HCT116 (cell line): ENCODE data around the gene FBXL2. TPM values are rescaled to one million over a fixed set of nuclear protein-coding genes. Genes with fewer than 3 reads are reported as not detected.

Experiments
- ATAC-seq: fragments of 200-7000 bp; cut with Tn5 transposase; 2 replicates; pipeline ENCODE4 v1.9.1; 2020; ENCODE audit warnings: mild to moderate bottlenecking, moderate library complexity
- BruUV-seq: library from RNA; stranded (reverse); fragments of 400-500 nt; replicated peaks from 2 replicates; lab custom pipeline; 2021; lab: Mats Ljungman, UMichigan
- CTCF ChIA-PET: fragments of 300-600 bp; sonication (Branson Sonifier 250); formaldehyde crosslinking; loops from one replicate; lab custom pipeline; 2021; ENCODE audit warnings: antibody characterized with exemption; lab: Charles Lee
- POLR2A ChIA-PET: fragments of 300-600, 350-600 bp; sonication (Branson Sonifier 250); formaldehyde crosslinking; loops from one replicate; lab custom pipeline; 2021; ENCODE audit warnings: antibody characterized with exemption; lab: Charles Lee
- RAD21 ChIA-PET, 2 experiments: fragments of 300-600 bp; sonication (Branson Sonifier 250); formaldehyde crosslinking; loops; one replicate each; lab custom pipeline; 2023; ENCODE audit warnings: low total read pairs in 2 of 2; ENCODE audit not compliant: uncharacterized antibody in 2 of 2, unreplicated experiment in 2 of 2, low non-redundant PET in 1 of 2; lab: Charles Lee
- DNase-seq: peaks from one replicate; pipeline ENCODE4 v3.0.0-alpha.2; 2010; ENCODE audit warnings: low read depth, low spot score
- H2AFZ ChIP-seq: fragments of 200-600 bp; shearing (Covaris generic), sonication (generic); 2 replicates; pipeline ENCODE4 v1.6.1; 2017; ENCODE audit warnings: low read depth, mixed run types, mixed read lengths, antibody characterized with exemption, low read length; ENCODE audit not compliant: poor library complexity, severe bottlenecking
- H3K27ac ChIP-seq: 2 replicates; pipeline ENCODE4 v1.5.1; 2012; ENCODE audit warnings: low read depth, low read length
- H3K27me3 ChIP-seq: fragments of 200-600 bp; sonication (generic); 2 replicates; pipeline ENCODE4 v1.6.1; 2016; ENCODE audit warnings: mixed run types, low read length, mixed read lengths; ENCODE audit not compliant: insufficient read depth
- H3K36me3 ChIP-seq, 2 experiments: fragments of 200-500 bp in 1 of 2; fragments of 200-600 bp in 1 of 2; sonication (Bioruptor generic) in 1 of 2; sonication (generic) in 1 of 2; 2 replicates each; pipeline versions ENCODE4 v1.5.1 to v1.6.1; 2014 to 2016; ENCODE audit warnings: low read length in 2 of 2, inconsistent platforms in 1 of 2, mixed read lengths in 1 of 2, mixed run types in 1 of 2; ENCODE audit not compliant: insufficient read depth in 2 of 2, control insufficient read depth in 1 of 2
- H3K4me1 ChIP-seq, 2 experiments: fragments of 200-600 bp in 1 of 2; sonication (generic) in 1 of 2; 2 replicates each; pipeline versions ENCODE4 v1.5.1 to v1.6.1; 2012 to 2017; ENCODE audit warnings: low read length in 2 of 2, inconsistent platforms in 1 of 2, mild to moderate bottlenecking in 1 of 2, mixed read lengths in 1 of 2, mixed run types in 1 of 2, moderate library complexity in 1 of 2; ENCODE audit not compliant: insufficient read depth in 2 of 2, control insufficient read depth in 1 of 2
- H3K4me2 ChIP-seq: fragments of 200-600 bp; sonication (generic); 2 replicates; pipeline ENCODE4 v1.6.1; 2017; ENCODE audit warnings: mixed run types, low read length, mixed read lengths
- H3K4me3 ChIP-seq, 2 experiments: fragments of 200-600 bp in 1 of 2; sonication (generic) in 1 of 2; replicated peaks in 1 of 2; 2 replicates each; pipeline ENCODE4 v1.5.1; 2011 to 2016; ENCODE audit warnings: low read length in 2 of 2, control low read depth in 1 of 2, low read depth in 1 of 2, mild to moderate bottlenecking in 1 of 2, mixed read lengths in 1 of 2, mixed run types in 1 of 2
- H3K79me2 ChIP-seq: fragments of 200-600 bp; sonication (generic); 2 replicates; pipeline ENCODE4 v1.6.1; 2017; ENCODE audit warnings: mild to moderate bottlenecking, mixed run types, low read length, moderate library complexity, mixed read lengths; ENCODE audit not compliant: insufficient read depth
- H3K9ac ChIP-seq: fragments of 200-600 bp; sonication (generic); 2 replicates; pipeline ENCODE4 v1.6.1; 2016; ENCODE audit warnings: low read length, mixed read lengths
- H3K9me2 ChIP-seq: fragments of 200-600 bp; sonication (generic), shearing (Covaris generic); 2 replicates; pipeline ENCODE4 v1.6.1; 2017; ENCODE audit warnings: mixed run types, mild to moderate bottlenecking, moderate library complexity; ENCODE audit not compliant: insufficient read depth
- H3K9me3 ChIP-seq, 2 experiments: fragments of 200-500 bp in 1 of 2; fragments of 200-600 bp in 1 of 2; sonication (Bioruptor generic) in 1 of 2; sonication (generic) in 1 of 2; 2 replicates each; pipeline ENCODE4 v1.6.1; 2014 to 2017; ENCODE audit warnings: low read length in 2 of 2, mixed read lengths in 2 of 2, inconsistent platforms in 1 of 2, low read depth in 1 of 2, mild to moderate bottlenecking in 1 of 2, mixed run types in 1 of 2, moderate library complexity in 1 of 2; ENCODE audit not compliant: control insufficient read depth in 1 of 2, insufficient read depth in 1 of 2
- H4K20me1 ChIP-seq: fragments of 200-600 bp; sonication (generic), shearing (Covaris generic); 2 replicates; pipeline ENCODE4 v1.6.1; 2017; ENCODE audit warnings: mixed run types, mild to moderate bottlenecking, moderate library complexity; ENCODE audit not compliant: insufficient read depth
- CBX3 ChIP-seq: IDR thresholded peaks from 2 replicates; pipeline ENCODE4 v1.6.1; 2012; ENCODE audit warnings: low read depth
- EGR1 ChIP-seq: IDR thresholded peaks from 2 replicates; pipeline ENCODE4 v1.6.1; 2012; ENCODE audit warnings: low read depth
- EZH2phosphoT487 ChIP-seq: fragments of 200-600 bp; IDR thresholded peaks from 2 replicates; pipeline ENCODE4 v1.6.1; 2018; ENCODE audit warnings: antibody characterized with exemption, borderline replicate concordance
- FOSL1 ChIP-seq: IDR thresholded peaks from 2 replicates; pipeline ENCODE4 v1.6.1; 2012; ENCODE audit warnings: low read depth
- JUND ChIP-seq: IDR thresholded peaks from 2 replicates; pipeline ENCODE4 v1.6.1; 2012
- POLR2A ChIP-seq: IDR thresholded peaks from 2 replicates; pipeline ENCODE4 v1.7.0; 2011; ENCODE audit warnings: borderline replicate concordance; ENCODE audit not compliant: insufficient read depth, insufficient read length; ENCODE audit errors: extremely low read depth
- SP1 ChIP-seq: IDR thresholded peaks from 2 replicates; pipeline ENCODE4 v1.6.1; 2012; ENCODE audit warnings: low read depth
- SRF ChIP-seq: IDR thresholded peaks from 2 replicates; pipeline ENCODE4 v1.6.1; 2012; ENCODE audit warnings: low read depth
- TCF7L2 ChIP-seq: IDR thresholded peaks from 2 replicates; pipeline ENCODE4 v1.7.0; 2011; ENCODE audit warnings: borderline replicate concordance, inconsistent platforms; ENCODE audit not compliant: insufficient read depth, insufficient read length; ENCODE audit errors: extremely low read depth
- YY1 ChIP-seq: IDR thresholded peaks from 2 replicates; pipeline ENCODE4 v1.6.1; 2011; ENCODE audit warnings: low read length, low read depth, moderate library complexity, mild to moderate bottlenecking; ENCODE audit not compliant: insufficient replicate concordance; ENCODE audit errors: extremely low read depth
- ZNF274 ChIP-seq: fragments of 200-500 bp; sonication (Bioruptor generic); IDR thresholded peaks from 2 replicates; pipeline ENCODE4 v1.6.1; 2014; ENCODE audit warnings: mild to moderate bottlenecking, low read depth, low read length, inconsistent platforms
- intact Hi-C: fragments of 100-400 bp; cut with micrococcal nuclease; formaldehyde crosslinking; loops from 2 replicates; pipeline ENCODE4 v1.10.0; 2022
- total RNA-seq: library from RNA; stranded (reverse); gene quantifications from one replicate; pipeline ENCODE4 v1.2.1, GENCODE V29; 2021; ENCODE audit not compliant: unreplicated experiment
- TF ChIP-seq, protein P1 (sequence below): IDR thresholded peaks from 2 replicates; pipeline ENCODE4 v1.6.1; 2011; ENCODE audit warnings: mild to moderate bottlenecking, low read length, moderate library complexity; ENCODE audit not compliant: insufficient replicate concordance; ENCODE audit errors: extremely low read depth
- TF ChIP-seq, protein P2 (sequence below): IDR thresholded peaks from 2 replicates; pipeline ENCODE4 v1.6.1; 2012

The FBXL2 gene
- total RNA-seq, 1 experiment from 2014 or later, result 12.8 TPM

DNA sequence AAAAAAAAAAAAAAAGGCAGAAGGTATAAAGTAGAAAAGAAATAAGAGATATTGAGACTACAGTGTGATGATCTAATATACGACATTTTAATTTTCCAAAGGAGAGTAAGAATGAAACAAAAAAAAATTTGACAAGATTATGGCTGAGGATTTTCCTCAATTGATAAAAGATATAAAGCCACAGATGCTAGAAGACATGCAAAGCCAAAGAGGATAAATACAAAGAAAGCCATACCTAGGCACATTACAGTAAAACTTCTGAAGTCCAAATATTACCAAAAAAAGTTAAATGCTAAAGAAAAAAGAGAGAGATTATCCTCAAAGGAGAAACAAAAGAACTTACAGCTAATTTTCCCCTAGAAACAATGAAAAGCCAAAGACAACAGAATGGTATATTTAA, 38.3 kb upstream of the FBXL2 start:
- H3K27ac ChIP-seq, result no peak overlapping the region
- POLR2A ChIA-PET, result no interaction called here
- no peaks in the 10 kb centered on the region for H3K36me3 ChIP-seq
- no TSS peak for BruUV-seq
- H3K4me1 ChIP-seq, result no peaks in the 10 kb centered on the region
- no peaks in the 10 kb centered on the region for H3K9me3 ChIP-seq
- TF ChIP-seq TCF7L2, result no peak
- no peak for TF ChIP-seq JUND
- TF ChIP-seq, protein P1, sequence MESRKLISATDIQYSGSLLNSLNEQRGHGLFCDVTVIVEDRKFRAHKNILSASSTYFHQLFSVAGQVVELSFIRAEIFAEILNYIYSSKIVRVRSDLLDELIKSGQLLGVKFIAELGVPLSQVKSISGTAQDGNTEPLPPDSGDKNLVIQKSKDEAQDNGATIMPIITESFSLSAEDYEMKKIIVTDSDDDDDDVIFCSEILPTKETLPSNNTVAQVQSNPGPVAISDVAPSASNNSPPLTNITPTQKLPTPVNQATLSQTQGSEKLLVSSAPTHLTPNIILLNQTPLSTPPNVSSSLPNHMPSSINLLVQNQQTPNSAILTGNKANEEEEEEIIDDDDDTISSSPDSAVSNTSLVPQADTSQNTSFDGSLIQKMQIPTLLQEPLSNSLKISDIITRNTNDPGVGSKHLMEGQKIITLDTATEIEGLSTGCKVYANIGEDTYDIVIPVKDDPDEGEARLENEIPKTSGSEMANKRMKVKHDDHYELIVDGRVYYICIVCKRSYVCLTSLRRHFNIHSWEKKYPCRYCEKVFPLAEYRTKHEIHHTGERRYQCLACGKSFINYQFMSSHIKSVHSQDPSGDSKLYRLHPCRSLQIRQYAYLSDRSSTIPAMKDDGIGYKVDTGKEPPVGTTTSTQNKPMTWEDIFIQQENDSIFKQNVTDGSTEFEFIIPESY, result no peak
- TF ChIP-seq FOSL1, result no peak
- TF ChIP-seq EGR1, result no peak
- TF ChIP-seq, protein P2, sequence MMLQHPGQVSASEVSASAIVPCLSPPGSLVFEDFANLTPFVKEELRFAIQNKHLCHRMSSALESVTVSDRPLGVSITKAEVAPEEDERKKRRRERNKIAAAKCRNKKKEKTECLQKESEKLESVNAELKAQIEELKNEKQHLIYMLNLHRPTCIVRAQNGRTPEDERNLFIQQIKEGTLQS, result no peak
- TF ChIP-seq POLR2A, result no peak
- no peak for TF ChIP-seq YY1
- no peak for TF ChIP-seq ZNF274
- TF ChIP-seq SP1, result no peak
- no peak for TF ChIP-seq SRF
- TF ChIP-seq EZH2phosphoT487, result no peak
- no peak for TF ChIP-seq CBX3
- TF ChIP-seq, all 23 proteins: peak for 0
- H3K4me2 ChIP-seq, result no peak overlapping the region
- no peak overlapping the region for H2AFZ ChIP-seq
- H4K20me1 ChIP-seq, result no peaks in the 10 kb centered on the region
- no peak overlapping the region for H3K4me3 ChIP-seq
- H3K9ac ChIP-seq, result no peak overlapping the region
- no peaks in the 10 kb centered on the region for H3K27me3 ChIP-seq
- intact Hi-C loops, result no loop called here
- no peaks in the 10 kb centered on the region for H3K79me2 ChIP-seq
- RAD21 ChIA-PET, result no interaction called here
- no peaks in the 10 kb centered on the region for H3K9me2 ChIP-seq
- DNase-seq (no peak), ATAC-seq (no peak)
- CTCF ChIA-PET, result no interaction called here
